Adrenal gland (tissue), 5 donors: ENCODE measurements around the gene GPR31.

ENCODE experiments used
- POLR2A ChIP-seq, 2 donors: fragments of 450-650 bp; IDR thresholded peaks; one replicate each; pipeline ENCODE4 v1.6.1; 2017; ENCODE audit warnings: antibody characterized with exemption in 2 of 2, mild to moderate bottlenecking in 2 of 2, moderate library complexity in 1 of 2
- TF ChIP-seq, protein P1 (sequence below), 6 experiments: fragments of 450-650 bp in 4 of 6; fragments of 200-600 bp in 2 of 6; sonication (generic) in 1 of 6; IDR thresholded peaks; 1 replicate in 5 of 6; 2 replicates in 1 of 6; pipeline versions ENCODE4 v1.5.1 to v1.8.0; 2016 to 2021; ENCODE audit warnings: antibody characterized with exemption in 6 of 6, mild to moderate bottlenecking in 2 of 6, moderate library complexity in 1 of 6
- donor health status: DM: no; HTN: no; CAD: no.

DNA sequence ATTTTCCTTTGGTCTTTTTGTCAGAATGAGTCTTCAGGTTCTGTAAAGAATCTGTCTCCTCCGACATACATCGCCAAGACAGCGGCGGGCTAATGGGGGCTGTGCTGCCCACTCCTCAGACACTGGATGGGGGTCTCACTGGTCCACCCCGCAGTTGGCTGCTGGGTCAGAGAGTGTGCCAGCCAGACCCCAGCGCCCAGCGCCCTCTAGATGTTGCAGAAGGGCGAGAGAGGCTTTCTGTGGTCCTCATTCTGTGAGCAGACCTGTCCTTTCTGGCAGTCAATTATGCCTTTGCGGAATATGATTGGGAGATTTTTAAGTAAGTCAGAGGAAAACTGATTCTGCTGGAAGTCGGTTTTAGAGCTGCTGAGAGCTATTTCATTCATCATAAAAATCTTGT lies 42.7 kb downstream of the GPR31 start:
- TF ChIP-seq, protein P1, sequence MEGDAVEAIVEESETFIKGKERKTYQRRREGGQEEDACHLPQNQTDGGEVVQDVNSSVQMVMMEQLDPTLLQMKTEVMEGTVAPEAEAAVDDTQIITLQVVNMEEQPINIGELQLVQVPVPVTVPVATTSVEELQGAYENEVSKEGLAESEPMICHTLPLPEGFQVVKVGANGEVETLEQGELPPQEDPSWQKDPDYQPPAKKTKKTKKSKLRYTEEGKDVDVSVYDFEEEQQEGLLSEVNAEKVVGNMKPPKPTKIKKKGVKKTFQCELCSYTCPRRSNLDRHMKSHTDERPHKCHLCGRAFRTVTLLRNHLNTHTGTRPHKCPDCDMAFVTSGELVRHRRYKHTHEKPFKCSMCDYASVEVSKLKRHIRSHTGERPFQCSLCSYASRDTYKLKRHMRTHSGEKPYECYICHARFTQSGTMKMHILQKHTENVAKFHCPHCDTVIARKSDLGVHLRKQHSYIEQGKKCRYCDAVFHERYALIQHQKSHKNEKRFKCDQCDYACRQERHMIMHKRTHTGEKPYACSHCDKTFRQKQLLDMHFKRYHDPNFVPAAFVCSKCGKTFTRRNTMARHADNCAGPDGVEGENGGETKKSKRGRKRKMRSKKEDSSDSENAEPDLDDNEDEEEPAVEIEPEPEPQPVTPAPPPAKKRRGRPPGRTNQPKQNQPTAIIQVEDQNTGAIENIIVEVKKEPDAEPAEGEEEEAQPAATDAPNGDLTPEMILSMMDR (IDR thresholded peaks at IDR 0.05), result no peak
- no peak for TF ChIP-seq POLR2A (IDR thresholded peaks at IDR 0.05)
